HL-60/S4 treated with phorbol 12-myristate 13-acetate at 8.2 ng/mL for 4 days and 3 days (cell line): ENCODE data around the gene LDAH.
"Not testable (repeated sequence)": the region's sequence is repeated elsewhere in the genome, so short reads cannot be mapped to it uniquely, and the experiment has no call there.

Experiments used
- in situ Hi-C: fragments of 300-500 bp; cut with MboI; formaldehyde crosslinking; loops from 2 replicates; pipeline ENCODE4 v1.15.0; 2022; ENCODE audit warnings: low sequenced_read_pairs

The LDAH gene

DNA sequence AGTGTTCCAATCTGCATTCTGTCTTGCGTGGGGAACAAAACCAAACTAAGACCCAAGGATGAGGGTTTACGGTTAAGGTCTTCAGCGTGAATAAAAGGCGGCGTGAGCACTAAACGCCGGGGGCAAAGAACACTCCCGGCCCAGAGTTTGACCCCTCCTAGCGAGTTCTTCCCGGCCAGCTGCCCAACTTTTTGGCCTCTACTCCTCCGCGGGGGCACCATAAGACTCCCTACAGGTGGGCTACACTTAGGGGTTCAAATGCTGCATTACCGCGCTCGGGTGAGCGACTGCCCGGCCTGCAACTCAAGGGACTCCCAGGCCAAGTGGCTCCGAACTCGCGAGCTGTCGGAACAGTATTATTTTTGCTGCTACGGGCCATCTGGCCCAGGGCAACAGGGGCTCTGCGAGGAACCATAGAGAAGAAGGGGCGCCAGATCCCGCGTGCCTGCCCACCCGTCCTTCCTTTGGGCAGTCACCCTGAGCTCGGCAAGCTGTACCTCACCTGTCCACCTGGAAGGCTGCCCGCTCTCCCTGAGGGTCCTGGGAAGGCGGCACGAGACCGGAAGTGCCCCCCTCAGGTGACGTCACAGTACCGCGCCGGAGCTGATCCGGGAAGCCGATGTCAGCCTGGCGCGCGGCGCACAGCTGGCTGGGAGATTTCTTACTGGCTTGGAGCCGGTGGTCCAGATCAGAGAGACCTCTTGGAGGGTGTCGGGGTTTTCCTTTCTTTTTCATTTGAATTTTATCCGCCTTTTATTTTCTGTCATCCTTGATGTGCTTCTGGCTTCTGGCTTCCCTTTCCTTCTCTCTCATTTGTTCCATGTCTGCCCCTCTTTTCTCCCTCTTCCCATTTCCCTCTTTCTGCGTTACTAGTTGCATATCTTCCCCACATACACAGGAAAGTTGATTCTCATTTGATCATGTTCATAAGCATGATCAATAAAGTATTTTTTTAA is at the start of gene LDAH:
LDAH (minus strand) TSS at position 567 of the 956 bp plus-strand sequence. CDS start 21,638 bp downstream, outside the sequence.
- in situ Hi-C loops, result no loop called here

DNA sequence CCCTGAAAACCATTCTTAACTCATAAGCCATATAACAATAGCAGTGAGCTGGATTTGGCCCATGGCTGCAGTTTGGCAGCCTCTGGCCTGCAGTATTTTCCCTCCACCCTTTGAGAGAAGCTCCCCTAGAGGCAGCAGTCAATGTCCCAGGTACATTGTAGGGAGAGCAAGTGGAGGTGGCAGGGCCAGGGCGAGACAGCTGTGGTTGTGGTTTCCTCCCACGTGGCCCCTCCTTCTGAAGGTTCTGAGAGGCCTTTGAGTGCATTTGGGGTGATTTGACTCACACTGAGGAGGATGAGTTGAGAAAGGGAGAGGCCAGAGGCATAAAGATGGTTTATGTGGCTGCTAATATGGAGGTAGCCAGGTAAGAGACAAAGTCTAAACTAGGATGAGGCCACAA is 45.5 kb upstream of the LDAH start:
- in situ Hi-C loops, result no loop called here

DNA sequence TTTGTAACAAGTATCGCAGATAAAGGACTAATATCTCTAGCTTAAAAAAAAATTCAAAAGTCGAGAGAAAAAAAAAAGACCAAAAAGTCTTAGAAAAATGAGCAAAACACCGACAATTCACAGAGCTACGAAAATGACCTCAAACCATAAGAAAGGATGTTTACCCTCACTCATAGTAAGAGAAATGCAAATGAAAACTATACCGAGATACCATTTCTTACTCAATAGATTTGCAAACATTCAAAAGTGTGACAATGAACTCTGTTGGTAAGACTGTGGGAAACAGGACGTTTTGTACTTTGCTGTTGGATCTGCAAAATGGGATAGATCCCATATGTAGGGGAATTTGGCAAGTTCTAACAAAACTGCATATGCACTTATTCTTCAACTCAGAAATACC is 39.9 kb upstream of the LDAH start:
- in situ Hi-C loops, result no loop called here

DNA sequence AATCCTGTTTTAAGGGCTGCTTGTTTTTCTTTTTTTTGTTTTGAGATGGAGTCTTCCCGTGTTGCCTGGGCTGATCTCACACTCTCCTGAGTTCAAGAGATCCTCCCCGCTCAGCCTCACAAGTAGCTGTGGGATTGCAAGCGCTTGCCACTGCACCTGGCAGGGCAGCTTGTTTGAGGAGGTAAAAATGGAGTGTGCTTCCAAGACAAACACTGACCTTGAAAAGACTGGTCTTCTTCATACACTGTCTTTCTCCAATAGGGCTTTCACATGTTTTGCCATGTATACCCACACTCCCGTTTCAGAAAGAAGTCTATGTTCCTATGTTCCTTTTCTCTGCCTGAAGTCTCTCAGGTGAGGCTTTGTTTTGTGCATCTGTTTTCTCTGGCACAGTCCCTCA is 32.6 kb upstream of the LDAH start:
- in situ Hi-C loops, result no loop called here

DNA sequence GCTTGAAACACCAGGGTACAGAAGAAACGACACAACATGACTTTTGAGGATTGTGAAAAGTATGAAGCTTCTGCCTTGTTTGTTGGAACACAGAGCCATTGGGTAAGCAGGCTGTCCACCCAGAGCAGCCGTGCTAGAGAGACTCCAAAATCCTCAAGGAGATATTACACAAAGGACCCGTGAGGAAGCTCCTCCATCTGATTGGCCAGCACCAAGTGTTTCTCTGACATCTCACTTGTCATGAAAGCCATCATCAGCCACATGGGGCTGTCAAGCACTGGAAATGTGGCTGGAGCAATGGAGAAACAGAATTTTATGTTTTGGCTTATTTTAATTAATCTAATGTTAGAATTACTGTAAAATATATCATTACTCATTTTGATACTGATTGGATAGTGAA is 29.8 kb upstream of the LDAH start:
- in situ Hi-C loops, result no loop called here

DNA sequence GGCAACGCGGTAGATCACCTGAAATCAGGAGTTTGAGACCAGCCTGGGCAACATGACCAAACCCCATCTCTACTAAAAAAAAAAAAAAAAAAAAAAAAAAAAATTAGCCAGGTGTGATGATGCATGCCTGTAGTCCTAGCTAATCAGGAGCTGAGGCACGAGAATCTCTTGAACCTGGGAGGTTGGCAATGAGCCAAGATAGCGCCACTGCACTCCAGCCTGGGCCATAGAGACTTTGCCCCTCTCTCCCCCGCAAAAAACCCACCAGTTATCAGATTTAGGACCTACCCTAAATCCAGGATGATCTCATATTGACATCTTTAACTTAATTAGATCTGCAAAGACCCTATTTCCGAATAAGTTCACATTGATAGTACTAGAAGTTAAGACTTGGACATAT is 29.2 kb upstream of the LDAH start:
- in situ Hi-C loops, result no loop called here

DNA sequence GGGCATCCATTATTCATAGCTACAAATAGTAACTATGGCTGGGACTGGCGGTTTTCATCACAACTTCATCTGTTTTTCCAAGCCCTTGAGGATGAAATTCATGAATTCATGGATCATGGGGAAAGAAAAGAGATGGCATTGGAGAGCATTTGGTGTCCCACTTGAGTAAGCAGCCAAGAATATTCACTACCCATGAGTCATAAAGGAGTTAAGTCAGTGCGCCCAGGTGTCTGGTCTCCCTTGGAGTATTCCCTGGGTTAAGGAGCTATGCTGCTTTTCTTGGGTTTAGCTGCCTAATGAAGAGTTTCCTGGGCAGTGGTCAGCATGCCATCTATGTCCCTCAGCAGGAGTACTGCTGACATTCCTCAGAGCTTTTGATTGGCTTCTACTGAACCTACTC is 21.3 kb upstream of the LDAH start:
- in situ Hi-C loops, result no loop called here

DNA sequence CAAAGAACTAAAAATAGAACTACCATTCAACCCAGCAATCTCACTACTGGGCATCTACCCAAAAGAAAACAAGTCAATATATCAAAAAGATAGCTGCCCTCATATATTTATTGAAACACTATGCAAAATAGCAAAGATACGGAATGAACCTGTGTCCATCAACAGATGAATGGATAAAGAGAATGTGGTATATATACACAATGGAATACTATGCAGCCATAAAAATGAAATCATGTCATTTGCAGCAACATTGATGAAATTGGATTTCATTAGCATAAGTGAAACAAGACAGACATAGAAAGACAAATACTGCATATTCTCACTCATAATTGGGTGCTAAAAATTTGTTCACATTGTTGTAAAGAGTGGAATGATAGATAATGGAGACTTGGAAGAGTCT is 16.2 kb upstream of the LDAH start:
- in situ Hi-C loops, result no loop called here

DNA sequence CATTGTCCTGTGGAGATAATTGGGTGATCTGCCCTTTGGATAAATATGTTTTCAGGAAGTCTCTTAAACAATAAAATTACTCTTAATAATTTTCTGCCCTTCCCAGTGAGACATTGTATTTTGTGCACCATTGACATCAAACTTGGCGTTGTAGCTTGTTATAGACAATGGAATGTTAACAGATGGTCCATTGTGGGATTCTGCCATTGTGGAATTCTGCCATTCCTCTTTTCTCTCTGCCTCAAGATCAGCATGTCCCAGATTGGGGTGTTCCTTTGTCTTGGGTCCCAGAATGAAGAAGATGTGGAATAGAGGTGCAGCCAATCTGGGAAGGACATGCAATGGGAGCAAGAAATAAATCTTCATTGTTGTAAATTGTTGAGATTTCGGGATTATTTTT is 15.1 kb upstream of the LDAH start:
- in situ Hi-C loops, result no loop called here

DNA sequence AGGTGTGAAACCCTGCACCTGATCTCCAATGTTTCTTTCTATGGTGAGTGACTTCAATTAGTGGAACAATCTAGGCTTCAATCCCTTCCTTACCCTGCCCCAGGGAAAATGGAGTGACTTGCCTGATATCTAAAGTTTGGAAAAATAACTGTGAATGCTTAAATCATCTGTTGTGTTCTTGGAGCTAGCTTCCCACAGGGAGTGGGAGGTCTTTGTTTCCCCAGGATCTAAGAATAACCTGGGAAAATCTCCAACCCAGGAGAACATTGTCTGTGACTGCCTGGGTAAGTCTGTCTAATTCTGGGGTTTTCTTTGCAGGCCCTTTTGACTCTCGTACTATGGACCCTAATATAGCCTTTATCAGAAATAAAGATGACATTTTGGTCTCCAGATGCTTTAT is 13.6 kb upstream of the LDAH start:
- in situ Hi-C loops, result no loop called here

DNA sequence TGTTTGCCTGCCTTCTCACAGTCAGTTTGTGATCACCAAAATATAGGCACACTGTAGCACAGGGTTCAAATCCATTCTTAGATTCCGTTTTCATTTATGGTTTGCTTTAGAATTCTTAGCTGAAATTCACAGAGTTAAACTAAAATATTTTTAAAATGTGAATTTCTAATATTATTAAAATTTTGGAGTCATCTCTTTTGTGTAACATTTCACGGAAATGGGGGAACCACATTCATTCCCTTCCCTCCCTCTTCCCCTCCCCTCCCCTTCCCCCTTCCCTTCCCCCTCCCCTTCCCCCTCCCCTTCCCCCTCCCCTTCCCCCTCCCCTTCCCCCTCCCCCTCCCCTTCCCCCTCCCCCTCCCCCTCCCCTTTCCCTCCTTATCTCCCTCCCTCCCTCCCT is 11.4 kb upstream of the LDAH start:
- in situ Hi-C loops, result no loop called here

DNA sequence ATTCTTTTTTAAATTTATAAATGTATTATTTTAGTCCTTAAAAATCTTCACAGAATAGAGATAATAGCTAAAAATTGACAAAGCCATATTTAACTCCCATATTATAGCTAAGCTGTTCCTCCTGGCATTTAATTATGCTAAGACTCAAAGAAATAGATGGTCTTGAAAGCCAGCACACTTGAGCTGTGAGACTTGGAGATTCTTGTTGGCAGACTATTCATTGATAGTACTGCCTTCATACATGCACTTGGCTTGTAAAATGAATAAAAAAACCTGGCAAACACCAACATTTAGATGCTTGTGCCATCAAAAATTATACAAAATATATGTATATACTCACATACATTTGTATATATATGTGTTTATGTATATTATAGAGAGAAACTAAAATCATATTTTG is 9.7 kb upstream of the LDAH start:
- in situ Hi-C loops, result no loop called here

DNA sequence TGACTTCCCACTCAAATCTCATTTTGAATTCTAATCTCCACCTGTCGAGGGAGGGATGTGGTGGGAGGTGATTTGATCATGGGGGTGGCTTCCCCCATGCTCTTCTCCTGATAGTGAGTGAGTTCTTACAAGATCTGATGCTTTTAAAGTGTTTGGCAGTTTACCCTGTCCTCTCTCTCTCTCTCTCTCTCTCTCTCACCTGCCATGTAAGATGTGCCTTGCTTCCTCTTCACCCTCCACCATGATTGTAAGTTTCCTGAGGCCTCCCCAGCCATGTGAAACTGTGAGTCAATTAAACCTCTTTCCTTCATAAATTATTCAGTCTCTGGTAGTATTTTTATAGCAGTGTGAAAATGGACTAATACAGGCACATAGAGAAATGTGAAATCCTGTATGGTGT is 7.0 kb upstream of the LDAH start:
- in situ Hi-C loops, result no loop called here

DNA sequence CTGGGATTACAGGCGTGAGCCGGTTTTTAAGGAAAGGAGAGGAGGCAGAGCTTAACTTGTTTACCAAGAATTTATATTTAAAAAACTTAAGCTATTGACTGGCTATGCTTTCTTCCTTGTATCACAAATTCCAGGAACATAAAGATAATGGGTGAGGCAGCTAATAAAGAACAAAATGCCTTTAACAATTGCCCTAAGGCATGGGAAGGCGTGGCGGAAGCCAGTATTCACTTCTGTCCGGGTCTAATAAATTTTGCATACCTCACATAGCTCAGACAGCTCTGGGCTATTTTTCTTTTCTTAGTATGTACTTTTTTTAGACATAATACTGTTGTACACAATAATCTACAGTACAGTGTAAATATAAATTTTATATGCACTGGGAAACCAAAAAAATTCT is 1.0 kb upstream of the LDAH start:
- in situ Hi-C loops, result no loop called here

DNA sequence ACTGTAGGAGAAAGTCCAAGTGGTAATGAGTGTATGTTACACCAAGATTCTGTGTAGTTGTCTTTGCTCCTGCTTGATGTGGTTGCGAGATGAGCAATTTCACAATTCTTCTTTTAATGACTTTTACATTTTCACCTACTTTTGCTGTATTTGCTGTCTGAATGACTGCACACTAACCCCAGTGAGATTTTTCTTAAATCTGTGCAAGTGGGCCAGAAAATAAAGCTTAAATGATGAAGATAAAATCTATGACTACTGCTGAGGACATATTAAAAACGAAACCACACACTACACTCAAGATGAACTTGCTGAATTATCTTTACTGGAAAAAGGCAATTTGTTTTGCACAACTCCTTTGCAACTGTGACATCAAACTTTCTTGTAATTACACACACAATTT is 4.1 kb downstream of the LDAH start:
- in situ Hi-C loops, result no loop called here

DNA sequence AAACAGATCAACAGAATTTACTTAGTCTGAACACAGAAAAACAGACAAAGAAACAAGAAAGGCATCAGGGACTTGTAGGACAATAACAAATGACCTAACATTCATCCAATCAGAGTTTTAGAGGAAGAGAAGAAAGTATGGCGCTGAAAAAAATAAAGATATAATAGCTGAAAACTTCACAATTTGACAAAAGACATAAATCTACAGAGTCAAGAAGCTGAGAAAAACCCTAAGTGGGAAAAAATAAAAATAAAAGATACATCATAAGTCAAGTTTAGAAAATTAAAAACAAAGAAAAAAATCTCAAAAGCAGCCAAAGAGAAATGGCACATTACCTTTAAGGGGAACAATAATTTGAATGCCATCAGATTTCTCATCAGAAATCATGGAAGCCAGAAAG is 7.7 kb downstream of the LDAH start:
- in situ Hi-C loops, result no loop called here

DNA sequence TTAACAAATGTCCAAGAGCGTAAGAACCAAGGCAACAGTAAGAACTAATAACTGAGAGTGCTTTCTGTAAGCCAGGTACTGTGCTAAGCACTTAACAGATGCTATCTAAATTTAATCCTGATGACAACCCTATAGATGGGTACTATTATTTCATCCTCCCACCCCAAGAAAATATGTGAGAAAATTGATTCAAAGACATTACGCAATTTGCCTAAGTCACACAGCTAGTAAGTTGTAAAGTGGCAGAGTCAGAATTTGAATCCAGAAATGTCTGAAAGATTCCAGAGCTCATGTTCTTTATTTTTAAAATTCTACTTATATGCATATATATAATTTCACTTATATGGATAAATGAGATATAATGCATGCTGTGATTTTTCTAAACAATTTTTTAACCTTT is 10.1 kb downstream of the LDAH start:
- in situ Hi-C loops, result no loop called here

DNA sequence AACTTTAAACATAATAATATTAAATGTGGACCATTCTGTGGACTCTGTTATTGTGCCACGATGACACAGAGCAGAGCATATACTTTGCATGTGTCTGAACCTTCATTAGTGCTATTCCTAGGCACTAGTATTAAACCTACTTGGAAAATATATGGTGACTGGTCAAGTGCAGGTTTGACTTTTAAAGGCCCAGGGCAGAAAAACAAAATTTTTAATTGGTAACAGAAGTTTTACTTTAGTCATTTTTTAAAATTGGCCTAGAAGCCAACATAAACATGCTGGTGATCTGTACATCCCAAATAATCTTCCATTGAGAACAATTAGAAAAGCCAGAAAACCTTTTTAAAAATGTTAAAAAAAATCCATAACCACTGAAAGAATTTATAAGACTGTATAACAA is 16.6 kb downstream of the LDAH start:
- in situ Hi-C loops, result no loop called here

DNA sequence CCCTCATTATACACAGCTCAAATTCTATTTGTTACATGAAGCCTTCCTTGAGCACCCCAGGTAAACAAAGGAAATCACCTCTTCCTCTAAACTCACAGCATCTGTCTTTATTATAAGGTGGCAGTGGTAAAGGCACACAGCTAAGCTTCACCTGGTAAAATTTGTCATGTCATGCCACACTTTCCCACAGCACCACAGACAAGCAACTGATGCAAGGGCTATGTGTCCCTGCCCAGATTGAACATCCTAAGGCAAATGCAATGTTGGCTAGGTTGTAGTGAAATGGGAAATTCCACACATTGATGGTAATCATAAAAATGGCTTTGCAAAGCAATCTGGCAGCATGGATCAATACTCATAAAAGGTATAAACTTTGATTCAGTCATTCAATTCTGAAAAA is 18.9 kb downstream of the LDAH start:
- in situ Hi-C loops, result no loop called here

DNA sequence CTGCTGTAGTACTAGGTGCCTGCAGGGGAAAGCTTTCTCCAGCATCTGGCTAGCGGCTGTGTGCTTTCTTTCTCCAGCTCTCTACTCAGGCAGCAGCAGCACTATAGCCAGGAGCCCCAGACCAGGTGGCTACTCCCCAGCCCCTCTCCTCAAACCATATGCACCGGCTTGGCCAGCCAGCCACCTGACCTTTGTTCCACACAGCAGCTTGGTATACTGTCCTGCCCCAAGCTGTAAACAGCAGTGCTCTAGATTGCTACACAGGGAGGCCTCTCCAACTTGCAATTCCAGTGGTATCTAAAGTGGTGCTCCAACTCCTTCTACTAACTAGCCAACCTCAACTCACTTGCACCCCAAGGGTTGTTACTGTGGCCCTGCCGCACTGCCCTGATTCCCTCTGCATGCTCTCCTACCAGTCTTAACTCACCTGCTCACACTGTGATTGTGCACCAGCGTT is 19.6 kb downstream of the LDAH start:
- in situ Hi-C loops, result no loop called here

DNA sequence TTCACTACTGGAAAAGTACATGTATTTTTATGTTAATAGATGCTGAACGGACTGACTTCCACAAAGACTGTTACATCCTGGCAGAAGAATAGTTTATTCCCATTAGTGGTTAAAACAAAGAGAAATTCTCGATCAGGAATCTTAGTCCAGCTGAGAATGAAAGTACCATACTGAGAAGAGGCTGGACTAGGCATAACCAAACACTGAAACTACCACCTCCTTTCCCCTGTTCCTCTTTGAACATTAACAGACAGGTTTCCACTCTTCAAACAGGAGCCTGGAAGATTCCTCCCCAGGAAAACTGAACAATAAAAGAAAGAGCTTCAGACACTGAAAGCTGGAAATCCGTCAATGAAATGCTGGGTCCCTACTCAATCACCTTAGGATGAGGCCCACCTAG is 25.8 kb downstream of the LDAH start:
- in situ Hi-C loops, result no loop called here

DNA sequence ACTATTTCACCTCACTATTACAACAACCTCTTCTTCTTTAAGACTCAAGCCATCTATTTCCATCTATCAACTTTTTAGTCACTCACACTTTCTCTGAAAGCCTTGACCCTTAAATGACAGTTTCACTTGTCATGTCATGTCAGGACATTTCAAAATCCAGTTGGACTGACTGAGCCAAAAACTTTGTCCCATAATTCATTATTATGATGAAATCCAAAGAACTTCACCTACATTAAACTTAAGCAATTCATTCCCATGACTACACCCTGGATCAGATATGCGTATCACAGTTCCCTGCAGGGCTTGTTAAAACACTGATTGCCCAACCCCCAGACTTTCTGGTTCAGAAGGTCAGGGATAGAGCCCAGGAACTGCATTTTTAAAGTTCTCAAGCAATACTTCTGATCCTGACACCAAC is 26.5 kb downstream of the LDAH start:
- in situ Hi-C loops, result no loop called here

DNA sequence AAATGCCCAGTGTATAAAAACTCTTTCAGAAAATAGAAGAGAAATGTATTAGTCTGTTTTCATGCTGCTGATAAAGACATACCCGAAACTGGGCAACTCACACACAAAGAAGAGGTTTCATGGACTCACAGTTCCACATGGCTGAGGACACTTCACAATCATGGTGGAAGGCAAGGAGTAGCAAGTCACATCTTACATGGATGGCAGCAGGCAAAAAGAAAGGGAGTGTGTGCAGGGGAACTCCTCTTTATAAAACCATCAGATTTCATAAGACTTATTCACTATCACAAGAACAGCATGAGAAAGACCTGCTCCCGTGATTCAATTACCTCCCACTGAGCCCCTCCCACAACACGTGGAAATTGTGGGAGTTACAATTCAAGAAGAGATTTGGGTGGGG is 29.0 kb downstream of the LDAH start:
- in situ Hi-C loops, result not testable (repeated sequence)
